Keratinocyte (primary cell): ENCODE results near the gene RAB11FIP4. TPM values are rescaled to one million over a fixed set of nuclear protein-coding genes. Genes with fewer than 3 reads are reported as not detected.

Experiments
- DNase-seq: peaks from one replicate; pipeline ENCODE4 v3.0.0-alpha.2; 2011; ENCODE audit warnings: low read depth, missing footprints, low spot score
- FAIRE-seq: peaks from 2 replicates; lab custom pipeline; 2011; peaks lifted over from hg19 to GRCh38; lab: Jason Lieb, UNC
- H2AFZ ChIP-seq: 2 replicates; pipeline ENCODE4 v1.6.0; 2012; ENCODE audit warnings: low read length, control low read depth, inconsistent platforms; ENCODE audit not compliant: control insufficient read depth
- H3K27ac ChIP-seq: 2 replicates; pipeline ENCODE4 v1.5.1; 2011; ENCODE audit warnings: low read length; ENCODE audit not compliant: control insufficient read depth, insufficient read depth
- H3K27me3 ChIP-seq: 3 replicates; pipeline ENCODE4 v1.6.0; 2011; ENCODE audit warnings: low read length; ENCODE audit not compliant: control insufficient read depth, insufficient read depth; ENCODE audit errors: extremely low read depth
- H3K36me3 ChIP-seq, 2 experiments: 2 replicates in 1 of 2; 3 replicates in 1 of 2; pipeline ENCODE4 v1.5.1; 2011; ENCODE audit warnings: low read length in 2 of 2, mild to moderate bottlenecking in 1 of 2; ENCODE audit not compliant: control insufficient read depth in 2 of 2, insufficient read depth in 2 of 2; ENCODE audit errors: extremely low read depth in 1 of 2
- H3K4me1 ChIP-seq: 3 replicates; pipeline ENCODE4 v1.5.1; 2011; ENCODE audit warnings: low read length; ENCODE audit not compliant: control insufficient read depth, insufficient read depth; ENCODE audit errors: extremely low read depth
- H3K4me2 ChIP-seq: 3 replicates; pipeline ENCODE4 v1.6.0; 2011; ENCODE audit warnings: low read depth, low read length; ENCODE audit not compliant: control insufficient read depth, insufficient read depth; ENCODE audit errors: extremely low read depth
- H3K4me3 ChIP-seq, 3 experiments: fragments of 200-600 bp in 1 of 3; sonication (generic) in 1 of 3; 2 replicates in 2 of 3; 3 replicates in 1 of 3; pipeline ENCODE4 v1.5.1; 2011 to 2016; ENCODE audit warnings: low read length in 3 of 3, mild to moderate bottlenecking in 3 of 3, control low read depth in 2 of 3, inconsistent platforms in 1 of 3, low read depth in 1 of 3, mixed read lengths in 1 of 3, mixed run types in 1 of 3, moderate library complexity in 1 of 3; ENCODE audit not compliant: control insufficient read depth in 2 of 3, insufficient read depth in 2 of 3; ENCODE audit errors: extremely low read depth in 1 of 3
- H3K79me2 ChIP-seq: 2 replicates; pipeline ENCODE4 v1.6.0; 2012; ENCODE audit warnings: low read length; ENCODE audit not compliant: control insufficient read depth, insufficient read depth
- H3K9ac ChIP-seq: 3 replicates; pipeline ENCODE4 v1.6.0; 2011; ENCODE audit warnings: low read length; ENCODE audit not compliant: control insufficient read depth, insufficient read depth; ENCODE audit errors: extremely low read depth
- H3K9me1 ChIP-seq: 3 replicates; pipeline ENCODE4 v1.6.0; 2011; ENCODE audit warnings: low read length; ENCODE audit not compliant: control insufficient read depth, insufficient read depth; ENCODE audit errors: extremely low read depth
- H3K9me3 ChIP-seq: 2 replicates; pipeline ENCODE4 v1.5.1; 2012; ENCODE audit warnings: low read depth, low read length; ENCODE audit not compliant: control insufficient read depth
- H4K20me1 ChIP-seq: 3 replicates; pipeline ENCODE4 v1.6.0; 2011; ENCODE audit warnings: low read length; ENCODE audit not compliant: control insufficient read depth, insufficient read depth; ENCODE audit errors: extremely low read depth
- CTCF ChIP-seq, 3 experiments: IDR thresholded peaks in 1 of 3; conservative IDR thresholded peaks in 1 of 3; optimal IDR thresholded peaks in 1 of 3; 2 replicates in 2 of 3; 3 replicates in 1 of 3; pipeline versions ENCODE3 to v1.5.1; 2011; ENCODE audit warnings: low read length in 3 of 3, mild to moderate bottlenecking in 3 of 3, moderate library complexity in 2 of 3, control low read depth in 1 of 3, inconsistent platforms in 1 of 3; ENCODE audit not compliant: insufficient read depth in 2 of 3; ENCODE audit errors: extremely low read depth in 1 of 3
- EZH2 ChIP-seq: IDR thresholded peaks from one replicate; pipeline ENCODE4 v1.6.1; 2012; ENCODE audit warnings: inconsistent platforms, mild to moderate bottlenecking, low read length, moderate library complexity
- dilution Hi-C: fragments of 300-500 bp; cut with MboI; formaldehyde crosslinking; loops from one replicate; pipeline ENCODE4 v1.7.0; 2020; ENCODE audit warnings: low sequenced_read_pairs; ENCODE audit not compliant: extremely low pct_ligation_motif_present
- polyA plus RNA-seq, 5 experiments: library from polyadenylated mRNA; depleted of rRNA in 3 of 5; stranded (reverse) in 3 of 5; stranded (forward) in 1 of 5; unstranded in 1 of 5; fragments of >200 nt; gene quantifications; 1 replicate in 1 of 5; 2 replicates in 3 of 5; 3 replicates in 1 of 5; pipeline versions ENCODE4 v1.2.1 to v1.2.3, GENCODE V29; 2011 to 2012; ENCODE audit warnings: missing spikeins in 2 of 5, low read depth in 1 of 5, low replicate concordance in 1 of 5

The RAB11FIP4 gene
- polyA plus RNA-seq, 1 donor (not counting 4 experiments of a cell fraction or from before 2014, with no cell fraction given) = 9.1 TPM

DNA sequence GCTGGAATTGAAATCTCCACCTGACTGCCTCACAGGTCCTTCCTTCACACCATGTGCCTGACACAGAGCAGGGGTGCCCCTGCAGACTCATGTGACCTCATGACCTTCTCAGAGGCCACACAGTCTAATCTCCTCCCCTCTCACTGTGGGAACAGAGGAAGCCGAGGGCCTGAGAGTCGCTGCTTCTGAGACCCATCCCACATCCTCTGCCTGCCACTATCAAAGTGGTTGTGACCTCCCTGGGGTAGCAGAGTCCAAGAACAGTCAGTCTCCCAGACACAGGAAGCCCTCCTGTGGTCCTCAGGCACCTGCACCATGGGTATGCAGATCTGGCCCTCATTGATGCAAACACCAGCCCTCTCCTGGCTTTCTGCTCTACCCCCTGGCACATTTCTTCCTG lies 78.5 kb downstream of the RAB11FIP4 start:
- TF ChIP-seq EZH2 (no peak), CTCF (optimal IDR thresholded peaks at IDR 0.05 in 1 of 3, IDR thresholded peaks at IDR 0.05 in 1 of 3, conservative IDR thresholded peaks at IDR 0.05 in 1 of 3; ENCODE audit: extremely low read depth in 1 of 3, insufficient read depth in 2 of 3, low read length in 3 of 3) (no peak)

DNA sequence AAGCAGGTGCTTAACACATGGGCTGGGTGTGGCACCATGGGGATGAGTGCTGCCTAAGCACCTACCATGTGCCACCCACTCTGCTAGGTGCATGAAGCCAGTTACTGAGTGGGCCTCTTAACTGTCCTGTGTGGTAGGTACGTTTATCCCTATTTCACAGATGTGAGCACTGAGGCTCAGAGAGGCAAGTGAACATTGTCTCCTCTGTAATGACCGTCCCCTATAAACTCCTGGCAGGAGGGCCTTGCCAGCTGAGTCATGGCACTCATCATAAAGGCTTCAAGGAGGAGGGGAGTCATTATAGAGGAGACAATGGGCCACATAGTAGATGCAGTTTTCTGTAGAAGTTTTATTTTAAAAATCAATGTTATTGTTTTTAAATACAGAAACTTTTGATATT lies 79.1 kb downstream of the RAB11FIP4 start:
- Histone ChIP-seq H3K9me1 (no peaks in the 10 kb centered on the region), H3K79me2 (no peaks in the 10 kb centered on the region), H2AFZ (no peak overlapping the region), H3K36me3 (no peaks in the 10 kb centered on the region), H3K4me3 (no peak overlapping the region), H4K20me1 (no peaks in the 10 kb centered on the region), H3K9me3 (no peaks in the 10 kb centered on the region), H3K9ac (no peak overlapping the region), H3K4me1 (no peaks in the 10 kb centered on the region), H3K4me2 (no peak overlapping the region), H3K27me3 (no peaks in the 10 kb centered on the region), H3K27ac (no peak overlapping the region)
- FAIRE-seq (no peak), DNase-seq (no peak)
- dilution Hi-C loops = no loop called here
- no peak for TF ChIP-seq EZH2
- TF ChIP-seq CTCF (optimal IDR thresholded peaks at IDR 0.05 in 1 of 3, IDR thresholded peaks at IDR 0.05 in 1 of 3, conservative IDR thresholded peaks at IDR 0.05 in 1 of 3; ENCODE audit: extremely low read depth in 1 of 3, insufficient read depth in 2 of 3, low read length in 3 of 3) = no peak

More for the DNA sequence above, 78.5 kb downstream of the RAB11FIP4 start:
- H3K4me1 ChIP-seq = no peaks in the 10 kb centered on the region
- no peaks in the 10 kb centered on the region for H3K36me3 ChIP-seq
- no peaks in the 10 kb centered on the region for H3K79me2 ChIP-seq
- H3K4me3 ChIP-seq = no peak overlapping the region
- no peak overlapping the region for H3K27ac ChIP-seq
- no peaks in the 10 kb centered on the region for H3K9me3 ChIP-seq
- no peaks in the 10 kb centered on the region for H3K9me1 ChIP-seq
- DNase-seq = no peak
- FAIRE-seq = no peak
- no peak overlapping the region for H2AFZ ChIP-seq
- H3K27me3 ChIP-seq = no peaks in the 10 kb centered on the region
- H4K20me1 ChIP-seq = no peaks in the 10 kb centered on the region
- dilution Hi-C loops = no loop called here
- H3K4me2 ChIP-seq = no peak overlapping the region
- no peak overlapping the region for H3K9ac ChIP-seq
